ENCODE data around the gene ZSCAN20. TPM values are rescaled to one million over a fixed set of nuclear protein-coding genes. Genes with fewer than 3 reads are reported as not detected.

ZSCAN20 gene
- total RNA-seq, 4 donors from 2014 or later = 7.5 to 8.3 (median 7.6) TPM

GRCh38 chr1:33541966-33542365, 69.5 kb downstream of the ZSCAN20 start:
- no peak overlapping the region for H3K27ac ChIP-seq
- no peaks in the 10 kb centered on the region for H3K36me3 ChIP-seq
- no peaks in the 10 kb centered on the region for H3K4me1 ChIP-seq
- DNase-seq = no peak
- H3K9me3 ChIP-seq = no peaks in the 10 kb centered on the region
- H3K27me3 ChIP-seq = no peaks in the 10 kb centered on the region
- H3K4me3 ChIP-seq = no peak overlapping the region
- no peak for TF ChIP-seq CTCF (IDR thresholded peaks at IDR 0.05)
- no peak for TF ChIP-seq POLR2A (IDR thresholded peaks at IDR 0.05)

Other genes starting within 250 kb of the ZSCAN20 start
- gene ZNF362, start 216.2 kb upstream of the ZSCAN20 start, total RNA-seq = 10 to 100 TPM in 2 of 4 donors, 1 to 10 TPM in 2; 5.9 to 28.9 (median 8.8) TPM
- not detected for gene A3GALT2, start 151.5 kb upstream of the ZSCAN20 start, total RNA-seq
- gene PHC2, start 41.5 kb upstream of the ZSCAN20 start, total RNA-seq = 10 to 100 TPM; 50.3 to 71.1 (median 65.9) TPM

Measured in Peyer's patch (tissue), 4 donors.